Esophagus squamous epithelium (tissue), 5 donors: ENCODE data around the gene DCLK3. TPM values are rescaled to one million over a fixed set of nuclear protein-coding genes. Genes with fewer than 3 reads are reported as not detected.

ENCODE experiments used
- DNase-seq: peaks from one replicate; lab custom pipeline; 2025; lab: John Stamatoyannopoulos, UW
- H3K27ac ChIP-seq, 4 donors: fragments of 200-600 bp; sonication (generic); one replicate each; pipeline ENCODE4 v1.5.1; 2016 to 2019; ENCODE audit warnings: mild to moderate bottlenecking in 1 of 4
- H3K27me3 ChIP-seq, 4 donors: fragments of 200-600 bp; sonication (generic); 1 replicate in 3 of 4; 2 replicates in 1 of 4; pipeline versions ENCODE4 v1.5.1 to v1.6.0; 2017 to 2021; ENCODE audit warnings: antibody characterized with exemption in 1 of 4
- H3K36me3 ChIP-seq, 3 donors: fragments of 200-600 bp; sonication (generic); one replicate each; pipeline ENCODE4 v1.5.1; 2016 to 2019
- H3K4me1 ChIP-seq, 3 donors: fragments of 200-600 bp; sonication (generic); one replicate each; pipeline ENCODE4 v1.5.1; 2017 to 2019
- H3K4me3 ChIP-seq, 4 donors: fragments of 200-600 bp; sonication (generic); 1 replicate in 3 of 4; 2 replicates in 1 of 4; pipeline ENCODE4 v1.5.1; 2016 to 2019; ENCODE audit warnings: mild to moderate bottlenecking in 2 of 4, moderate library complexity in 1 of 4
- H3K9me3 ChIP-seq, 3 donors: fragments of 200-600 bp; sonication (generic); one replicate each; pipeline ENCODE4 v1.5.1; 2016 to 2019
- CTCF ChIP-seq, 6 experiments: fragments of 450-650 bp in 4 of 6; fragments of 200-600 bp in 2 of 6; sonication (generic) in 2 of 6; IDR thresholded peaks; one replicate each; pipeline ENCODE4 v1.5.1; 2016 to 2019; ENCODE audit warnings: antibody characterized with exemption in 6 of 6, mild to moderate bottlenecking in 4 of 6, moderate library complexity in 4 of 6
- POLR2A ChIP-seq, 4 donors: fragments of 450-650 bp; IDR thresholded peaks; one replicate each; pipeline ENCODE4 v1.6.1; 2017; ENCODE audit warnings: antibody characterized with exemption in 4 of 4, mild to moderate bottlenecking in 4 of 4, moderate library complexity in 3 of 4
- WGBS, 2 donors: methylation state at CpG; one replicate each; pipeline ENCODE4 v1.1.5; 2018; 5-methylcytosine and 5-hydroxymethylcytosine counted together
- intact Hi-C: fragments of 100-400 bp; cut with DNase I; formaldehyde crosslinking; loops from one replicate; pipeline ENCODE4 v1.15.0; 2022
- total RNA-seq, 4 donors: library from RNA; depleted of rRNA; stranded (reverse); fragments of >200 nt; gene quantifications; one replicate each; pipeline ENCODE4 v1.1.0, GENCODE V29; 2016
- donor health status: DM: yes; HTN: yes; CAD: no.

Gene DCLK3
- total RNA-seq, 4 donors from 2014 or later: 0.13 to 0.19 (median 0.18) TPM; not detected in 1

GRCh38 chr3:36777424-36778218 lies 13.3 kb upstream of the DCLK3 start:
- H3K27me3 ChIP-seq: no peaks in the 10 kb centered on the region
- no peak for TF ChIP-seq POLR2A (IDR thresholded peaks at IDR 0.05)
- H3K4me1 ChIP-seq: no peaks in the 10 kb centered on the region
- WGBS, 2 donors: 64 to 74% methylated on average over 2 of the region's 2 CpGs
- intact Hi-C loops: no loop called here
- no peaks in the 10 kb centered on the region for H3K9me3 ChIP-seq
- DNase-seq: no peak
- no peak overlapping the region for H3K27ac ChIP-seq
- H3K36me3 ChIP-seq: no peaks in the 10 kb centered on the region
- H3K4me3 ChIP-seq: no peak overlapping the region

GRCh38 chr3:36776436-36776835 lies 12.1 kb upstream of the DCLK3 start:
- 38 to 43% methylated on average over 2 of the region's 2 CpGs for WGBS, 2 donors
- DNase-seq: no peak
- H3K36me3 ChIP-seq: no peaks in the 10 kb centered on the region
- H3K27ac ChIP-seq: no peak overlapping the region
- H3K4me3 ChIP-seq: no peak overlapping the region
- H3K9me3 ChIP-seq: no peaks in the 10 kb centered on the region
- H3K27me3 ChIP-seq: no peaks in the 10 kb centered on the region
- no peaks in the 10 kb centered on the region for H3K4me1 ChIP-seq
- intact Hi-C loops: no loop called here
- TF ChIP-seq POLR2A (IDR thresholded peaks at IDR 0.05) (no peak), CTCF (IDR thresholded peaks at IDR 0.05) (no peak)

- WGBS, 2 donors: 51 to 78% methylated on average over 3 of the region's 3 CpGs
- H3K9me3 ChIP-seq: no peaks in the 10 kb centered on the region
- intact Hi-C loops: no loop called here
- H3K27me3 ChIP-seq: peaks cover 0 to 6% (median 0%) of the 10 kb centered on the region in 4 donors
- no peak for TF ChIP-seq POLR2A (IDR thresholded peaks at IDR 0.05)
- H3K4me1 ChIP-seq: no peaks in the 10 kb centered on the region
- DNase-seq: no peak
- no peak overlapping the region for H3K4me3 ChIP-seq
- no peaks in the 10 kb centered on the region for H3K36me3 ChIP-seq
- no peak overlapping the region for H3K27ac ChIP-seq
These were observed 9.7 kb upstream of the DCLK3 start for GRCh38 chr3:36774052-36774451.

DNA sequence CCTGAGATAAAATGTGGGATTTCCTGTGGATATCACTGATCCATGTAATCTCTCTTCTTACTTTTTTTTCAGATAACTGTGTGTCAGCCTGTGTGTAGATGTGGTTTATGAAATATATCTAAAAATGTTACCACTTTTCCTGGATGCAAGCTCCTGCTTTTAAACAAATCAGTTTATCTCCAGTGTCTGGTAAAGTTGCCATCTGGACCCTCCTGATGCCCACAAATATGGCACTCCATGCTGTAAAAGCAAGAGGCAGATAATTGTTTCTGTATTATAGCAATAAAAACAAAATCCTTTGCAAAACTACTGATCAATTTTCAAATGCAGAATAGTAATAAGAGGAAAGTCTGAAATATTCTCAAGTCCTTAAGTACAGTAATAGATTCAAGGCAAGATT lies 7.6 kb upstream of the DCLK3 start:
- H3K27ac ChIP-seq: no peak overlapping the region

GRCh38 chr3:36769926-36770325 lies 5.6 kb upstream of the DCLK3 start:
- peaks cover 0 to 36% (median 0%) of the 10 kb centered on the region in 4 donors for H3K27me3 ChIP-seq
- no peaks in the 10 kb centered on the region for H3K4me1 ChIP-seq
- H3K9me3 ChIP-seq: no peaks in the 10 kb centered on the region
- intact Hi-C loops: no loop called here
- no peak overlapping the region for H3K27ac ChIP-seq
- DNase-seq: no peak
- H3K36me3 ChIP-seq: no peaks in the 10 kb centered on the region
- no peak overlapping the region for H3K4me3 ChIP-seq
- TF ChIP-seq CTCF (IDR thresholded peaks at IDR 0.05): no peak
- no peak for TF ChIP-seq POLR2A (IDR thresholded peaks at IDR 0.05)
- WGBS, 2 donors: 25 to 50% methylated on average over 1 of the region's 1 CpG

More for the DNA sequence above, 7.6 kb upstream of the DCLK3 start:
- H3K36me3 ChIP-seq: no peaks in the 10 kb centered on the region
- H3K4me3 ChIP-seq: no peak overlapping the region
- DNase-seq: no peak
- no peaks in the 10 kb centered on the region for H3K9me3 ChIP-seq
- H3K27me3 ChIP-seq: peaks cover 0 to 19% (median 0%) of the 10 kb centered on the region in 4 donors
- intact Hi-C loops: no loop called here
- H3K4me1 ChIP-seq: no peaks in the 10 kb centered on the region
- no peak for TF ChIP-seq POLR2A (IDR thresholded peaks at IDR 0.05)
- no peak for TF ChIP-seq CTCF (IDR thresholded peaks at IDR 0.05)

DNA sequence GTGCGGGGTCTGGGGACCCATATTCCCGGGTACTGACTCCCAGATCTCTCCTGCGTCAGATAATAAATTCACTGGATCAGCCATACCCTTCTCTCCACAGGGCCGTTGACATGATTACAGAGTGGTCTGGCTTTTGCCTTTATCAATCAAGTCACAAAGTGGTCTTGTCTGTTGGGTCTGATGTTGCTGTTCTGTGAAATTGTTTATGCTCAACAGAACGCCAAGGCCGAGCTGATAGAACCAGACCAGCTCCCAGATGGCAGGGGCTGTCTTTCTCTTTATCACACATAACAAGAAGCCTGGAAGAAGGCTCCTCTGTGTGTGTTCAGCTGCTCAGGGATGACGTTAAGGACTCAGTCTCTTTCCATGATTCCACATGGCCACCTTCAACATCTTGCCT lies 751 bp upstream of the DCLK3 start:
- WGBS, 2 donors: 67 to 98% methylated on average over 5 to 7 of the region's 7 CpGs
- Histone ChIP-seq H3K36me3 (no peaks in the 10 kb centered on the region), H3K27ac (no peak overlapping the region), H3K4me3 (no peak overlapping the region), H3K27me3 (peaks cover 0 to 81% (median 2%) of the 10 kb centered on the region in 4 donors), H3K4me1 (peaks cover 0 to 12% (median 0%) of the 10 kb centered on the region in 3 donors), H3K9me3 (no peaks in the 10 kb centered on the region)
- DNase-seq: no peak
- intact Hi-C loops: no loop called here
- no peak for TF ChIP-seq POLR2A (IDR thresholded peaks at IDR 0.05)
- no peak for TF ChIP-seq CTCF (IDR thresholded peaks at IDR 0.05)
